Measurements from ENCODE around the gene POM121. TPM values are rescaled to one million over a fixed set of nuclear protein-coding genes. Genes with fewer than 3 reads are reported as not detected.
"Not testable (repeated sequence)": the region's sequence is repeated elsewhere in the genome, so short reads cannot be mapped to it uniquely, and the experiment has no call there.

The POM121 gene
- 53.2 and 53.6 TPM in 2 replicates for total RNA-seq
- long read RNA-seq, partial matches to known transcripts: 9 of 37 reads
- long read RNA-seq, other reads (novel, unspliced or antisense): 28 of 37 reads

GRCh38 chr7:72924733-72925545 lies at the start of gene POM121:
Gene POM121 (plus strand): TSS chr7:72925095. CDS start chr7:72925122, 27 bp downstream.
- H3K27me3 Mint-ChIP-seq: no peaks in the 10 kb centered on the region
- peak; percentile 63 for DNase-seq (ENCODE audit: low spot score, unreplicated experiment)
- no peak for TF ChIP-seq CTCF (IDR thresholded peaks at IDR 0.05; ENCODE audit: unreplicated experiment)
- peaks cover 21% of the 10 kb centered on the region for H3K36me3 Mint-ChIP-seq (ENCODE audit: insufficient read depth)
- H3K4me1 Mint-ChIP-seq (ENCODE audit: low read depth): peaks cover 12% of the 10 kb centered on the region
- no peaks in the 10 kb centered on the region for H3K9me3 Mint-ChIP-seq (ENCODE audit: low read depth)
- H3K27ac Mint-ChIP-seq: peak within 1 kb of the TSS; percentile 100
- H3K4me3 Mint-ChIP-seq (ENCODE audit: low read depth): peak within 1 kb of the TSS; percentile 100

GRCh38 chr7:72879079-72879736 lies 45.7 kb upstream of the POM121 start:
- DNase-seq (ENCODE audit: low spot score, unreplicated experiment): peak; percentile 56
- not testable (repeated sequence) for H3K36me3 Mint-ChIP-seq (ENCODE audit: insufficient read depth); H3K9me3 Mint-ChIP-seq (ENCODE audit: low read depth); H3K4me1 Mint-ChIP-seq (ENCODE audit: low read depth); H3K27me3 Mint-ChIP-seq
- peak overlapping the region; percentile 98 for H3K27ac Mint-ChIP-seq
- TF ChIP-seq CTCF (IDR thresholded peaks at IDR 0.05; ENCODE audit: unreplicated experiment): peak; percentile 20
- peak overlapping the region; percentile 91 for H3K4me3 Mint-ChIP-seq (ENCODE audit: low read depth)

- H3K9me3 Mint-ChIP-seq (ENCODE audit: low read depth); H3K36me3 Mint-ChIP-seq (ENCODE audit: insufficient read depth); DNase-seq (ENCODE audit: low spot score, unreplicated experiment); H3K27me3 Mint-ChIP-seq; H3K4me1 Mint-ChIP-seq (ENCODE audit: low read depth): not testable (repeated sequence)
- Mint-ChIP-seq H3K27ac (peak overlapping the region; percentile 98), H3K4me3 (ENCODE audit: low read depth) (peak overlapping the region; percentile 91)
Measured at GRCh38 chr7:72879737-72880215, 45.1 kb upstream of the POM121 start.

- not testable (repeated sequence) for H3K27me3 Mint-ChIP-seq; H3K9me3 Mint-ChIP-seq (ENCODE audit: low read depth); H3K4me1 Mint-ChIP-seq (ENCODE audit: low read depth); H3K27ac Mint-ChIP-seq; H3K4me3 Mint-ChIP-seq (ENCODE audit: low read depth); DNase-seq (ENCODE audit: low spot score, unreplicated experiment)
- peaks cover 19% of the 10 kb centered on the region for H3K36me3 Mint-ChIP-seq (ENCODE audit: insufficient read depth)
Measured at GRCh38 chr7:72891750-72892149, 33.1 kb upstream of the POM121 start.

GRCh38 chr7:72904740-72905139 lies 20.2 kb upstream of the POM121 start:
- H3K4me3 Mint-ChIP-seq (ENCODE audit: low read depth); H3K27ac Mint-ChIP-seq; H3K27me3 Mint-ChIP-seq; H3K4me1 Mint-ChIP-seq (ENCODE audit: low read depth); DNase-seq (ENCODE audit: low spot score, unreplicated experiment); H3K9me3 Mint-ChIP-seq (ENCODE audit: low read depth): not testable (repeated sequence)
- peaks cover 32% of the 10 kb centered on the region for H3K36me3 Mint-ChIP-seq (ENCODE audit: insufficient read depth)

GRCh38 chr7:72908422-72908821 lies 16.5 kb upstream of the POM121 start:
- not testable (repeated sequence) for H3K4me3 Mint-ChIP-seq (ENCODE audit: low read depth); H3K27ac Mint-ChIP-seq; H3K4me1 Mint-ChIP-seq (ENCODE audit: low read depth); DNase-seq (ENCODE audit: low spot score, unreplicated experiment); H3K27me3 Mint-ChIP-seq; H3K9me3 Mint-ChIP-seq (ENCODE audit: low read depth)
- peaks cover 21% of the 10 kb centered on the region for H3K36me3 Mint-ChIP-seq (ENCODE audit: insufficient read depth)

GRCh38 chr7:72911395-72911794 lies 13.5 kb upstream of the POM121 start:
- H3K9me3 Mint-ChIP-seq (ENCODE audit: low read depth); H3K27me3 Mint-ChIP-seq; DNase-seq (ENCODE audit: low spot score, unreplicated experiment); H3K27ac Mint-ChIP-seq; H3K4me3 Mint-ChIP-seq (ENCODE audit: low read depth): not testable (repeated sequence)
- peaks cover 30% of the 10 kb centered on the region for H3K36me3 Mint-ChIP-seq (ENCODE audit: insufficient read depth)
- H3K4me1 Mint-ChIP-seq (ENCODE audit: low read depth): peaks cover 10% of the 10 kb centered on the region

- peak overlapping the region; percentile 10 for H3K27ac Mint-ChIP-seq
- not testable (repeated sequence) for H3K9me3 Mint-ChIP-seq (ENCODE audit: low read depth); DNase-seq (ENCODE audit: low spot score, unreplicated experiment); H3K27me3 Mint-ChIP-seq; H3K4me3 Mint-ChIP-seq (ENCODE audit: low read depth)
- peaks cover 10% of the 10 kb centered on the region for H3K4me1 Mint-ChIP-seq (ENCODE audit: low read depth)
- peaks cover 25% of the 10 kb centered on the region for H3K36me3 Mint-ChIP-seq (ENCODE audit: insufficient read depth)
Measured at GRCh38 chr7:72913750-72914149, 11.1 kb upstream of the POM121 start.

Data from progenitor cell of endocrine pancreas (in vitro differentiated cells).